Measurements from ENCODE around the gene OR4C3. TPM values are rescaled to one million over a fixed set of nuclear protein-coding genes. Genes with fewer than 3 reads are reported as not detected.
"Not testable (repeated sequence)": the region's sequence is repeated elsewhere in the genome, so short reads cannot be mapped to it uniquely, and the experiment has no call there.

The OR4C3 gene
- total and polyA plus RNA-seq, 2 donors (not counting 1 experiment from before 2014, with no cell fraction given): not detected

- H4K20me1 ChIP-seq (ENCODE audit: control insufficient read depth, insufficient read depth, low read length, poor library complexity, severe bottlenecking): no peaks in the 10 kb centered on the region
- no peaks in the 10 kb centered on the region for H3K27me3 ChIP-seq (replicated peaks in 1 of 4; ENCODE audit: control extremely low read depth in 1 of 4, control insufficient read depth in 3 of 4, insufficient read depth in 4 of 4, low read length in 3 of 4)
- CTCF ChIA-PET: no interaction called here
- H3K36me3 ChIP-seq (replicated peaks in 1 of 2; ENCODE audit: control extremely low read depth in 1 of 2, control insufficient read depth in 1 of 2, extremely low read depth in 1 of 2, insufficient read depth in 2 of 2, low read length in 1 of 2): no peaks in the 10 kb centered on the region
- no peaks in the 10 kb centered on the region for H3K4me1 Mint-ChIP-seq
- H3K27ac ChIP-seq (ENCODE audit: low read length in 2 of 2): no peak overlapping the region
- intact Hi-C loops (cut with micrococcal nuclease): no loop called here
- no peaks in the 10 kb centered on the region for H3K27me3 Mint-ChIP-seq
- H3K79me2 ChIP-seq (ENCODE audit: control insufficient read depth, insufficient read depth, low read length): no peaks in the 10 kb centered on the region
- H3K9me3 ChIP-seq (ENCODE audit: control extremely low read depth in 1 of 3, control insufficient read depth in 2 of 3, insufficient read depth in 1 of 3, low read length in 2 of 3): peaks cover 0 to 12% (median 0%) of the 10 kb centered on the region in 3 donors
- POLR2A ChIA-PET: no interaction called here
- no peak overlapping the region for H3K27ac Mint-ChIP-seq
- no peak overlapping the region for H3K9ac ChIP-seq (ENCODE audit: low read length)
- peaks cover 4% of the 10 kb centered on the region for H3K9me3 Mint-ChIP-seq (ENCODE audit: insufficient read depth)
- H3K4me3 Mint-ChIP-seq: no peak overlapping the region
- TF ChIP-seq CTCF (IDR thresholded peaks at IDR 0.05) (no peak), EZH2 (IDR thresholded peaks at IDR 0.05; ENCODE audit: borderline replicate concordance, insufficient read depth, low read depth, low read length, poor library complexity, severe bottlenecking) (no peak)
- no peak overlapping the region for H2AFZ ChIP-seq (ENCODE audit: insufficient read depth, low read depth, low read length, poor library complexity, severe bottlenecking)
- ATAC-seq (ENCODE audit: low read depth) (no peak), DNase-seq (no peak)
- WGBS (ENCODE audit: insufficient coverage): 100% methylated on average over 1 of the region's 4 CpGs
- no peak overlapping the region for H3K4me3 ChIP-seq (ENCODE audit: control extremely low read depth in 1 of 5, extremely low read depth in 1 of 5, insufficient read depth in 1 of 5, low read depth in 2 of 5, low read length in 4 of 5)
- no peaks in the 10 kb centered on the region for H3K4me1 ChIP-seq (ENCODE audit: control insufficient read depth in 2 of 2, insufficient read depth in 2 of 2, low read length in 2 of 2)
- no peak overlapping the region for H3K4me2 ChIP-seq (replicated peaks; ENCODE audit: low read depth, low read length, poor library complexity, severe bottlenecking)
These were observed 29.3 kb downstream of the OR4C3 start for GRCh38 chr11:48354013-48354412.

- no peaks in the 10 kb centered on the region for H3K4me1 Mint-ChIP-seq
- intact Hi-C loops (cut with micrococcal nuclease): no loop called here
- DNase-seq (no peak), ATAC-seq (ENCODE audit: low read depth) (no peak)
- no peaks in the 10 kb centered on the region for H4K20me1 ChIP-seq (ENCODE audit: control insufficient read depth, insufficient read depth, low read length, poor library complexity, severe bottlenecking)
- peaks cover 0 to 12% (median 0%) of the 10 kb centered on the region in 3 donors for H3K9me3 ChIP-seq (ENCODE audit: control extremely low read depth in 1 of 3, control insufficient read depth in 2 of 3, insufficient read depth in 1 of 3, low read length in 2 of 3)
- no peak for TF ChIP-seq CTCF (IDR thresholded peaks at IDR 0.05)
- TF ChIP-seq EZH2 (IDR thresholded peaks at IDR 0.05; ENCODE audit: borderline replicate concordance, insufficient read depth, low read depth, low read length, poor library complexity, severe bottlenecking): no peak
- ChIA-PET POLR2A (no interaction called here), CTCF (no interaction called here)
- H3K4me3 ChIP-seq (ENCODE audit: control extremely low read depth in 1 of 5, extremely low read depth in 1 of 5, insufficient read depth in 1 of 5, low read depth in 2 of 5, low read length in 4 of 5): no peak overlapping the region
- H3K4me1 ChIP-seq (ENCODE audit: control insufficient read depth in 2 of 2, insufficient read depth in 2 of 2, low read length in 2 of 2): no peaks in the 10 kb centered on the region
- no peak overlapping the region for H2AFZ ChIP-seq (ENCODE audit: insufficient read depth, low read depth, low read length, poor library complexity, severe bottlenecking)
- H3K79me2 ChIP-seq (ENCODE audit: control insufficient read depth, insufficient read depth, low read length): no peaks in the 10 kb centered on the region
- no peaks in the 10 kb centered on the region for H3K36me3 ChIP-seq (replicated peaks in 1 of 2; ENCODE audit: control extremely low read depth in 1 of 2, control insufficient read depth in 1 of 2, extremely low read depth in 1 of 2, insufficient read depth in 2 of 2, low read length in 1 of 2)
- no peak overlapping the region for H3K4me3 Mint-ChIP-seq
- WGBS (ENCODE audit: insufficient coverage): 100% methylated on average over 1 of the region's 1 CpG
- H3K27me3 Mint-ChIP-seq: no peaks in the 10 kb centered on the region
- H3K27ac ChIP-seq (ENCODE audit: low read length in 2 of 2): no peak overlapping the region
- H3K4me2 ChIP-seq (replicated peaks; ENCODE audit: low read depth, low read length, poor library complexity, severe bottlenecking): no peak overlapping the region
- H3K9me3 Mint-ChIP-seq (ENCODE audit: insufficient read depth): peaks cover 5% of the 10 kb centered on the region
- no peaks in the 10 kb centered on the region for H3K27me3 ChIP-seq (replicated peaks in 1 of 4; ENCODE audit: control extremely low read depth in 1 of 4, control insufficient read depth in 3 of 4, insufficient read depth in 4 of 4, low read length in 3 of 4)
- H3K27ac Mint-ChIP-seq: no peak overlapping the region
- no peak overlapping the region for H3K9ac ChIP-seq (ENCODE audit: low read length)
These were observed 30.0 kb downstream of the OR4C3 start for GRCh38 chr11:48354677-48355076.

GRCh38 chr11:48361289-48361688 lies 36.6 kb downstream of the OR4C3 start:
- WGBS (ENCODE audit: insufficient coverage): 67% methylated on average over 1 of the region's 2 CpGs

More at GRCh38 chr11:48361289-48361688, 36.6 kb downstream of the OR4C3 start:
- ATAC-seq (ENCODE audit: low read depth); H3K4me3 ChIP-seq (ENCODE audit: control extremely low read depth in 1 of 5, extremely low read depth in 1 of 5, insufficient read depth in 1 of 5, low read depth in 2 of 5, low read length in 4 of 5); H2AFZ ChIP-seq (ENCODE audit: insufficient read depth, low read depth, low read length, poor library complexity, severe bottlenecking); H3K79me2 ChIP-seq (ENCODE audit: control insufficient read depth, insufficient read depth, low read length); H3K4me3 Mint-ChIP-seq; H3K4me1 Mint-ChIP-seq; H3K9me3 Mint-ChIP-seq (ENCODE audit: insufficient read depth); H3K27me3 ChIP-seq (replicated peaks in 1 of 4; ENCODE audit: control extremely low read depth in 1 of 4, control insufficient read depth in 3 of 4, insufficient read depth in 4 of 4, low read length in 3 of 4); POLR2A ChIA-PET; H3K27ac Mint-ChIP-seq; H3K9ac ChIP-seq (ENCODE audit: low read length); H3K4me2 ChIP-seq (replicated peaks; ENCODE audit: low read depth, low read length, poor library complexity, severe bottlenecking); H3K27me3 Mint-ChIP-seq; CTCF ChIA-PET; DNase-seq; H3K4me1 ChIP-seq (ENCODE audit: control insufficient read depth in 2 of 2, insufficient read depth in 2 of 2, low read length in 2 of 2); H4K20me1 ChIP-seq (ENCODE audit: control insufficient read depth, insufficient read depth, low read length, poor library complexity, severe bottlenecking); intact Hi-C loops (cut with micrococcal nuclease); H3K27ac ChIP-seq (ENCODE audit: low read length in 2 of 2); H3K36me3 ChIP-seq (replicated peaks in 1 of 2; ENCODE audit: control extremely low read depth in 1 of 2, control insufficient read depth in 1 of 2, extremely low read depth in 1 of 2, insufficient read depth in 2 of 2, low read length in 1 of 2): not testable (repeated sequence)
- H3K9me3 ChIP-seq (ENCODE audit: control extremely low read depth in 1 of 3, control insufficient read depth in 2 of 3, insufficient read depth in 1 of 3, low read length in 2 of 3): peaks cover 0 to 10% (median 0%) of the 10 kb centered on the region in 3 donors

All from B cell (primary cell).